GM21528 (cell line): ENCODE results near the gene NDUFS8.
A peak's percentile ranks its signal among the peaks of the same experiment; 100 is the strongest.

Source experiments
- ATAC-seq: cut with Tn5 transposase; IDR thresholded peaks from one replicate; pipeline ENCODE4 v1.9.1; 2021; ENCODE audit warnings: mild to moderate bottlenecking, moderate library complexity; ENCODE audit not compliant: unreplicated experiment, low FRiP score

The NDUFS8 gene

DNA sequence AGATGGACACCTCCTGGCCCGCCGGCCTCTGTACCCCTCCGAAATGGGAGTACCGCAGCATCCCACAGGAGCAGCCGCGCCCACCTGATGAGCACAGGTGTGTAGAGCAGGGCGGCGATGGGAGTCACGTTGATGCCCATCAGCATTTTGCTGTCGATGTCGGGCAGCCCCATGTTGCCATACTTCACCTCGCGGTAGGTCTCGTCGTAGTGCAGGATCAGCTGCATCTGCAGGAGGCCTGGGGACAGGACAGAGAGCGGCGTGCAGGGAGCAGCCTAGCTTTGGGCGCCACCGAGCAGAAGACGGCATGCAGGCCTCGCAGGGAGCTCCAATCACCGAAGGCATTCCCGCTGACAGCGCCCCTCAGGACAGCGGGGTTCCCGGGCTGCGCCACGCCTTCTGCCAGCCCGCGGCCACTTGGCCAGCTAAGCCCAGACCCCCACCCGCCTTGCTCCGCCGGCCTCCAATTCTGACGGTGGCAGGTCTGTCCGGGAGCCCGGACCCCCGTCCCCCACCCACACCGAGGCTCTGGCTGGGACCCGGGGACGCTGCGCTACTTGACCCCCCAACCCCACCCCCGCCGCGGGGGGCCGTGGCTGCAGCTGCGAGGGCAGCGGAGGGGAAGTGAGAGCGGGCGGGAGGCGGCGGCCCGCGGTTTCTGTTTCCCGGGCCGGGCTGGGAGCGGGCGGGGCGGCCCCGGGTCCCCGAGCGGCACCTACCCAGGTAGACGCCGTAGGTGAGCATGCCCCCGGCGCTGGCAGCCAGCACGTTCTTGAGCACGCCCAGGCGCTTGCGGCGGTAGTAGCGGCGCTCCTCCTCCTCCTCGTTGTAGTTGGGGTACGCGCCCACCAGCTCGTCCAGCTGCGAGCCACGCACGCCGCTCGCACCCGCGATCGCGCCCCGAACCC is 27.3 kb upstream of the NDUFS8 start:
- peak; percentile 38 for ATAC-seq

DNA sequence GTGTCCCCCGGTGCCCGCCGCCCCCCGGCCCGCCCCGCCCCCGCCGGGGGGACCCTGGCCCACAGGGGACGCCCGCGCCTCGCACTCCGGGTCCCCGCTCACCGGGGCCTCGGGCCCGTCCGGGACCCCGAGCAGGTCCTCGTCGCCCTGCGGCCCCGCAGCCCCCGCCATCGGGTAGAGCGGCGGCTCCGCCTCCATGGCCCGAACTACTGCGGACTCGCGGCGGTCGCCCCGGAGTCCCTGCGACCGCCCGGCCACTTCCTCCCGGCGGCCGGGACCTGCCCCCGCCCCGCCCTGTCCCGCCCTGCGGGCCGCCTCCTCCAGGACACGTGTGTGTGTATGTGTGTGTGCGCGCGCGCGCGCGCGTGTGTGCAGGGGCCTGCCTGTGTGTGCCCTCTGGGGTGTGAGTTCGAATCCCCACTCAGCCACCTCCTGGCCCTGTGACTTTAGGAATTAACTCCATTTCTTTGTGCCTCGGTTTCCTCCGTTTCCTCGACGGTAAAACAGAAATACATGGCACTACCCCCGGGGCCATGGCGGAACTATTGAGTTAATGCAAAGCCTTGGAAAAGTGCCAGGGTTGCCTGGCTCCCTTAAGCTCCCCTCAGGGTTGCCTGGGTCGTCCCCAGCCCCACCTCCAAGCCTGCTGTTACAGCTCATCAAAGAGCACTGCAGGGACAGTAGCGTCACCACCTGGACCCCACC is 26.5 kb upstream of the NDUFS8 start, which contains the start of gene UNC93B1:
Gene UNC93B1 (minus strand): TSS at position 252 of the 705 bp plus-strand sequence. CDS start 54 bp downstream, at position 198.
- peak; percentile 58 for ATAC-seq

GRCh38 chr11:68004551-68005335 is 25.7 kb upstream of the NDUFS8 start:
- no peak for ATAC-seq

- ATAC-seq = no peak
Measured at GRCh38 chr11:68006606-68007166, 23.8 kb upstream of the NDUFS8 start.

- no peak for ATAC-seq
Measured at GRCh38 chr11:68007498-68008380, 22.7 kb upstream of the NDUFS8 start.

DNA sequence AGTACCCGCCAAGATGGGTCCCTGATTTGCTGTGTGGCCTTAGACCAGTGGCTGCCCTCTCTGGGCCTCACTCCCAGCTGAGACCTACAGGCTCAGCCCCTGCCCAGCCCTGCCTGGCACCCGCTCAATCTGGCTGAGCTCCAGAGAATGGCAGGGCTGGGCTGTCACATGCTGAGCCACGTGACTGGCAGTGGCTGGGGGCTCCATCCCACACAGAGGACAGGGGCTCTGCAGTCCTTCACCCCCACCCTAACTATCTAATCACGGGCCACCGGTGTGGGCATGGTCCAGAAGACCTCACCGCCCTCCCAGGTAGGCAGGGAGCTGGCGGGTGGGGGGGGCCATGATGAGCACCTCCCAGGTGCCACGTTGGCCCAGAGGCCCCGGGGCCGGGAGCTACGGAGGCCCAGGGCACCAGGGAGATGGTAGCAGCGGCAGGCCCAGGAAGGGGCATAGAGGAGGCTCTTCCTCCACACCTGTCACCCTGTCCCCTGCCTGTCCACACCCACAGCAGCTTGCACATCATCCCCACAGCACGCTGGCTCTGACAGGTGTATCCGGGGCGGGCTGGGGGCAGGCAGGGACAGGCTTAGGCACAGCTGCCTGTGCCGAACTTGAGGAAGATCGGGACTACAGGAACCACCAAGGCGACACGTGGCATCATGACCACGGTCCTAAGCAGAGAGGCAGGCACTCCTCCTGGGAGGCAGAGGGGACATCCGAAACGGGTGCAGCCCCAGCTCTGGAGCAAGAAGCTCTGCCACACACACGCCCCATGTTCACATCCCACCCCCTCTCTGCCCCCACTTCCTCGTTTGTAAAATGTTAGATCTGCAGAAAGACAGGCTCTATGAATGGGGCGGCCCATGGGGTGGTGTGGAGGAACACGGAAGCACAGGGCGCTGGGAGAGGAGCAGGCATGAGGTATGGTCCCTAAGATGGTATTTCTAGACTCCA is 21.8 kb upstream of the NDUFS8 start:
- no peak for ATAC-seq

GRCh38 chr11:68009391-68010089 is 20.9 kb upstream of the NDUFS8 start:
- ATAC-seq = no peak

GRCh38 chr11:68010090-68011041 is 20.1 kb upstream of the NDUFS8 start, which contains the start of gene ALDH3B1:
Gene ALDH3B1, plus strand, starts transcription at chr11:68010327. Its CDS starts 4,971 bp downstream, at chr11:68015298.
- no peak for ATAC-seq

DNA sequence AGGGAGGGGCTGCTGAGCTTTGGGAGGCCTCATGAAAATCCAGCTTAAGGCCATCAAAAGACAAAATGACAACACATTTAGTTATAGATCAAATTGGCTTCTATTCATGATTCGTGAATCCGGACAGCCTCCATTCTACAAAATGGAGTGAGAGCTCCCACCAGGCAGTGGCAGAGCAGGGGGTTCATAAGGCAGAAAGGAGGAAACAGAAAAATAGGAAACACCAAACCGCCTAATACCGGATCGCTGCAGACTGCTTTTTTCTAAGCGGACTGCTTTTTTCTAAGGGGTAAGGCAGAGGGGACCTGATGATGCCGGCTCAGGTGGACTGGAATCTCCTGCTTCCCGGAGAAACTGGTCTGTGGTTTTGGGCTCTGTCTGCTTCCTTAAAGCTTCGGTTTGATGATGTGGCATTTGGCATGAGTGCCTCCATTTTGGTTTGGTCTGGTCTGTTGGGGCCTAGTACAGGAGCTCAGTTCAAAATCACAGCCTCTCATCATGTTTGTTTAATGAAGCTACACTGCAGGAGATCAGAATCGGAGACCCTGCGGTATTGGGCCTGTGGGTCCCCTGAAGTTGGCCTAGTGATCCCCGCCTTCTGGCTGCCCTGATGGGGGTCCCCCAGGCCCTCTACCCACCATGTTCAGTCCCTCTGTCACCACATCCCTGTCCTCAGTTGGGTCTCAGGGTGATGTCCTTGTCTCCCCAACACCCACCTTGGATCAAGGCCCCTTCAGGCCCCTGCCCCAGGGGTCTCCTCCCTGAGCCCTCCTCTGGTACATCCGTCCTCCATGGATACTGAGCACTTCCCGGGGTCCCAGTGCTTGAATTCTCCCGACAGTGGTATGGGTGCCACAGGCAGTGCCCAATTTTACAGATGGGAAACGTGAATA is 19.2 kb upstream of the NDUFS8 start:
- ATAC-seq = no peak

DNA sequence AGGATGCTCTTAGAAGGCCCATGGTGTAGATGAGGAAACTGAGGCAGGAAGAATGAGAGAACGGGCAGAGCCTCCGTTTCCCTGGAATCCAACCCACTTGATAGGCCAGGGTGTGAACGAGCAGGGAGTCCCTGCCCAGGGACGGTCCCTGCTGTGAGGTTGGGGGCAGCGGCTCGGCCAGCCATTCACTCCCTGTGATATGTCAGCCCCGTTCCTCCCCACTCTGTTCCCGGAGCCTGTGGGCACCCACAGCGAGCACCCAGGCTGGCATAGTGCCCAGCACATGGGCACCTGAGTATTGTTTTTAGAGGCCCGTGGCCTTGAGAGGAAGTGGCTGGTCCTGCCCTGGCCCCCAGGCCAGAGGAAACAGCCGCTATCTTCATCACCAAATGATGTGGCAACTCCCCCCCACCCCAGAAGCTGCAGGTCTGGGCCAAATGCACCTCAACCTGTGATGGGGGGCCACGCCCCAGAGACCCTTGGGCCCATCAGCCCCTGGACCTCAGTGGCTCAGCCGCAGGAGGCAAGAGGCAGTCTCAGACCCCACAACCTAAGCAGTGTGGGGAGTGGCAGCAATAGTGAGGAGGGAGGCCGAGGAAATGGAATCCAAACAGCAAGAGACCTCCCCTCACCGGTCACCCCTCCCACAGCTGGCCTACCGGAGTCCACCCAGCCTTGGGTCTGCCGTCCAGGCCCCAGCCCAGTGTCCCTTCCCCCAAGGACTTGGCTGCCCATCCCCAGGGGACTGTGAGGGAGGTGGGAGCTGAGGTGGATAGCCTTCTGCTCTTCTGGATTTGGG is 18.2 kb upstream of the NDUFS8 start:
- ATAC-seq = no peak

GRCh38 chr11:68012843-68013610 is 17.5 kb upstream of the NDUFS8 start:
- ATAC-seq = no peak

DNA sequence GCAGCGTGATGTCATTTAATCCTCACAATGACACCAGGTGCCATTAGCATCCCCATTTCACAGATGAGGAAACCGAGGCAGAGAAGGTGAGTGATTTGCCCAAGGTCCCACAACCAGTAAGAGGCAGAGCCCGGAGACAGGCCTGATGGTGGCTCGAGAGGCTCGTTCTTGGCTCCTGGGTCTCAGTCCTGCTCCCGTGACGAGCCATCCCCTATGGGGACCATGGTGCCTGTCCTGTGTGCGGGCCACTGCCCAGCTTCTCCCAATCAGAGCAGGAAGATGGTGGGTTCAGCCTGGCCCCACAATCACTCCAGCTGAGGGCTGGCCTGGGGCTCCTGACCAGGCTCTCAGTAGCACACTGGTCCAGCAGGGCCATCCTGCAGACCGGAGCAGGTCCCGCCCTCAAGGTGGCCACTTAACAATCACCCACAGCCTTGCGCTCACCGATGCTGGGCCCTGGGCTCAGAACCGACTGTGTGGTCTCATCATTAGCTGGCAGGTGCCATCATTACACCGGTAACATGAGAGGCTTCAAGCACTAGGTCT is 16.8 kb upstream of the NDUFS8 start:
- no peak for ATAC-seq

- no peak for ATAC-seq
Measured at GRCh38 chr11:68014157-68014946, 16.1 kb upstream of the NDUFS8 start.
